ENCODE results near the gene RPS27L. TPM values are rescaled to one million over a fixed set of nuclear protein-coding genes. Genes with fewer than 3 reads are reported as not detected.

RPS27L gene
- polyA plus RNA-seq, 2 of the 4 experiments (the other 2 are of a cell fraction), result 609 to 748 TPM

GRCh38 chr15:63172376-63172775, 15.1 kb upstream of the RPS27L start:
- CTCF ChIA-PET, result interaction anchor here (1.0 to 2.8 kb wide), 4 partner anchors 11 to 43 kb away, joined by 3 to 12 read pairs (median 5); partner anchors contain the start of gene RPS27L
- DNase-seq (ENCODE audit: low read depth in 1 of 2, low spot score in 1 of 2) (no peak), ATAC-seq (no peak), FAIRE-seq (no peak)
- TF ChIP-seq JUN (IDR thresholded peaks at IDR 0.05), result no peak
- no peak for TF ChIP-seq MAX (IDR thresholded peaks at IDR 0.05)
- no peak for TF ChIP-seq JUNB (IDR thresholded peaks at IDR 0.05)
- no peak for TF ChIP-seq HOXB5 (CRISPR knock-in tag; IDR thresholded peaks at IDR 0.05)
- TF ChIP-seq CBX8 (IDR thresholded peaks at IDR 0.05), result no peak
- no peak for TF ChIP-seq POLR2AphosphoS2 (conservative IDR thresholded peaks at IDR 0.05; ENCODE audit: low read length)
- no peak for TF ChIP-seq RNF2 (IDR thresholded peaks at IDR 0.05; ENCODE audit: borderline replicate concordance, low read depth)
- no peak for TF ChIP-seq REST (IDR thresholded peaks at IDR 0.05)
- no peak for TF ChIP-seq HOXB13 (CRISPR knock-in tag; IDR thresholded peaks at IDR 0.05; ENCODE audit: low read depth)
- TF ChIP-seq NPAS2 (CRISPR knock-in tag; IDR thresholded peaks at IDR 0.05; ENCODE audit: borderline replicate concordance), result no peak
- no peak for TF ChIP-seq SREBF2 (IDR thresholded peaks at IDR 0.05)
- TF ChIP-seq, protein P1, sequence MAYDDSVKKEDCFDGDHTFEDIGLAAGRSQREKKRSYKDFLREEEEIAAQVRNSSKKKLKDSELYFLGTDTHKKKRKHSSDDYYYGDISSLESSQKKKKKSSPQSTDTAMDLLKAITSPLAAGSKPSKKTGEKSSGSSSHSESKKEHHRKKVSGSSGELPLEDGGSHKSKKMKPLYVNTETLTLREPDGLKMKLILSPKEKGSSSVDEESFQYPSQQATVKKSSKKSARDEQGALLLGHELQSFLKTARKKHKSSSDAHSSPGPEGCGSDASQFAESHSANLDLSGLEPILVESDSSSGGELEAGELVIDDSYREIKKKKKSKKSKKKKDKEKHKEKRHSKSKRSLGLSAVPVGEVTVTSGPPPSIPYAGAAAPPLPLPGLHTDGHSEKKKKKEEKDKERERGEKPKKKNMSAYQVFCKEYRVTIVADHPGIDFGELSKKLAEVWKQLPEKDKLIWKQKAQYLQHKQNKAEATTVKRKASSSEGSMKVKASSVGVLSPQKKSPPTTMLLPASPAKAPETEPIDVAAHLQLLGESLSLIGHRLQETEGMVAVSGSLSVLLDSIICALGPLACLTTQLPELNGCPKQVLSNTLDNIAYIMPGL (CRISPR knock-in tag; IDR thresholded peaks at IDR 0.05; ENCODE audit: borderline replicate concordance), result no peak
- TF ChIP-seq, protein P2, sequence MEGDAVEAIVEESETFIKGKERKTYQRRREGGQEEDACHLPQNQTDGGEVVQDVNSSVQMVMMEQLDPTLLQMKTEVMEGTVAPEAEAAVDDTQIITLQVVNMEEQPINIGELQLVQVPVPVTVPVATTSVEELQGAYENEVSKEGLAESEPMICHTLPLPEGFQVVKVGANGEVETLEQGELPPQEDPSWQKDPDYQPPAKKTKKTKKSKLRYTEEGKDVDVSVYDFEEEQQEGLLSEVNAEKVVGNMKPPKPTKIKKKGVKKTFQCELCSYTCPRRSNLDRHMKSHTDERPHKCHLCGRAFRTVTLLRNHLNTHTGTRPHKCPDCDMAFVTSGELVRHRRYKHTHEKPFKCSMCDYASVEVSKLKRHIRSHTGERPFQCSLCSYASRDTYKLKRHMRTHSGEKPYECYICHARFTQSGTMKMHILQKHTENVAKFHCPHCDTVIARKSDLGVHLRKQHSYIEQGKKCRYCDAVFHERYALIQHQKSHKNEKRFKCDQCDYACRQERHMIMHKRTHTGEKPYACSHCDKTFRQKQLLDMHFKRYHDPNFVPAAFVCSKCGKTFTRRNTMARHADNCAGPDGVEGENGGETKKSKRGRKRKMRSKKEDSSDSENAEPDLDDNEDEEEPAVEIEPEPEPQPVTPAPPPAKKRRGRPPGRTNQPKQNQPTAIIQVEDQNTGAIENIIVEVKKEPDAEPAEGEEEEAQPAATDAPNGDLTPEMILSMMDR (IDR thresholded peaks at IDR 0.05), result no peak
- TF ChIP-seq CHD2 (IDR thresholded peaks at IDR 0.05; ENCODE audit: low read length, partially characterized antibody), result no peak
- no peak for TF ChIP-seq NFE2L2 (conservative IDR thresholded peaks at IDR 0.05; ENCODE audit: low read length)
- no peak for TF ChIP-seq BHLHE40 (IDR thresholded peaks at IDR 0.05; ENCODE audit: low read depth, low read length)
- POLR2A ChIA-PET, result interaction anchor here (0.9 to 1.5 kb wide), 2 partner anchors 15 to 104 kb away, joined by 3 to 8 read pairs; partner anchors contain the start of gene RPS27L
- no peak overlapping the region for H3K4me3 ChIP-seq
- H3K9me3 ChIP-seq, result no peaks in the 10 kb centered on the region
- no peak overlapping the region for H3K4me2 ChIP-seq
- peaks cover 6% of the 10 kb centered on the region; the same call in 2 of the 3 replicates for H3K4me1 ChIP-seq
- WGBS (ENCODE audit: missing lambda C conversion rate), result 85% methylated on average over 5 of the region's 5 CpGs
- H3K27ac ChIP-seq, result no peak overlapping the region

DNA sequence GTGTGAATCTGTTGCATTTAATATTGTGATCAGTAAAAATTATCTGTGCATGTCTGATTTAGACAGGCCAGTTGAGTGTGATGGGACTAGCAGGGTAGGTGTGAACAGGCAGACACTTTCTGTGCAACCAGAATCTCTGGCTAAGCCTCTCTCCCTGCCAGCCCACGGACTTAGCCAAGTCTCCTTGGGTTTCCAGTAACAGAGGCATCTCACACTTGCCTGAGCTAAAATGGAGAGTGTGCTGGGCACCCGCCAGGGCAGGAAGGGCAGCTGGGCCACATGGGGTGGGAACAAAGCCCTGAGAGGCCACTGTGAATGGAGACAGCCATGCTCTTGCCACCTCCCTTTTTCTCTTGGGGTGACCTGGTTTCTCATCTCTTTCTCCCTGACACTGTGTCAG, 12.5 kb upstream of the RPS27L start:
- H3K4me1 ChIP-seq, result no peaks in the 10 kb centered on the region
- peak; percentile 35 to 37; a peak in 3 of 6 replicates for ATAC-seq

More for the DNA sequence above, 12.5 kb upstream of the RPS27L start:
- WGBS (ENCODE audit: missing lambda C conversion rate), result 73% methylated on average over 2 of the region's 2 CpGs
- CTCF ChIA-PET, result interaction anchor here (1.0 kb wide), 1 partner anchor 122 kb away, joined by 3 read pairs; no protein-coding TSS in a partner anchor
- Histone ChIP-seq H3K27ac (0 out of 6 replicates have a peak overlapping the region, but pooled peaks of 1 of the 2 experiments have one; percentile 4), H3K4me2 (no peak overlapping the region), H3K9me3 (peaks cover 10% of the 10 kb centered on the region), H3K4me3 (no peak overlapping the region)
- FAIRE-seq (no peak), DNase-seq (ENCODE audit: low read depth in 1 of 2, low spot score in 1 of 2) (no peak)
- POLR2A ChIA-PET, result no interaction called here
- TF ChIP-seq CEBPB (IDR thresholded peaks at IDR 0.05) (no peak), TFCP2L1 (CRISPR knock-in tag; IDR thresholded peaks at IDR 0.05) (no peak), RCOR1 (IDR thresholded peaks at IDR 0.05; ENCODE audit: low read depth, low read length) (no peak), NR3C1 (IDR thresholded peaks at IDR 0.05) (no peak), JUNB (IDR thresholded peaks at IDR 0.05) (no peak), RNF2 (IDR thresholded peaks at IDR 0.05; ENCODE audit: borderline replicate concordance, low read depth) (no peak), ZC3H11A (IDR thresholded peaks at IDR 0.05) (no peak), KDM5A (IDR thresholded peaks at IDR 0.05) (no peak), ESRRA (IDR thresholded peaks at IDR 0.05; ENCODE audit: borderline replicate concordance, low read length) (no peak), EHMT2 (IDR thresholded peaks at IDR 0.05; ENCODE audit: low read depth) (no peak), JUN (IDR thresholded peaks at IDR 0.05) (no peak)
- TF ChIP-seq, protein P2 (IDR thresholded peaks at IDR 0.05), result no peak
